ENCODE results near the gene BTBD1.

Gene BTBD1

GRCh38 chr15:82970078-82970686 is 96.9 kb downstream of the BTBD1 start:
- Mint-ChIP-seq H3K4me3 (no peak overlapping the region), H3K4me1 (peaks cover 6% of the 10 kb centered on the region), H3K27ac (ENCODE audit: low read depth) (no peak overlapping the region), H3K27me3 (no peaks in the 10 kb centered on the region), H3K9me3 (no peaks in the 10 kb centered on the region), H3K36me3 (ENCODE audit: insufficient read depth) (no peaks in the 10 kb centered on the region)
- ATAC-seq (replicated peaks; ENCODE audit: extremely low read depth, poor library complexity, severe bottlenecking) (no peak), DNase-seq (ENCODE audit: low spot score in 2 of 2) (no peak)

GRCh38 chr15:82969353-82969752 is 97.7 kb downstream of the BTBD1 start:
- H3K4me1 Mint-ChIP-seq: peaks cover 6% of the 10 kb centered on the region
- no peaks in the 10 kb centered on the region for H3K27me3 Mint-ChIP-seq
- ATAC-seq (replicated peaks; ENCODE audit: extremely low read depth, poor library complexity, severe bottlenecking): no peak
- H3K4me3 Mint-ChIP-seq: no peak overlapping the region
- no peaks in the 10 kb centered on the region for H3K9me3 Mint-ChIP-seq
- no peaks in the 10 kb centered on the region for H3K36me3 Mint-ChIP-seq (ENCODE audit: insufficient read depth)
- H3K27ac Mint-ChIP-seq (ENCODE audit: low read depth): no peak overlapping the region
- DNase-seq (ENCODE audit: low spot score in 2 of 2): no peak

GRCh38 chr15:82968066-82968465 is 99.0 kb downstream of the BTBD1 start:
- no peak overlapping the region for H3K4me3 Mint-ChIP-seq
- DNase-seq (ENCODE audit: low spot score in 2 of 2) (no peak), ATAC-seq (replicated peaks; ENCODE audit: extremely low read depth, poor library complexity, severe bottlenecking) (no peak)
- H3K27me3 Mint-ChIP-seq: no peaks in the 10 kb centered on the region
- no peaks in the 10 kb centered on the region for H3K36me3 Mint-ChIP-seq (ENCODE audit: insufficient read depth)
- H3K9me3 Mint-ChIP-seq: no peaks in the 10 kb centered on the region
- no peak overlapping the region for H3K27ac Mint-ChIP-seq (ENCODE audit: low read depth)
- H3K4me1 Mint-ChIP-seq: peaks cover 6% of the 10 kb centered on the region

GRCh38 chr15:82966671-82967071 is 100.4 kb downstream of the BTBD1 start:
- Mint-ChIP-seq H3K9me3 (no peaks in the 10 kb centered on the region), H3K4me3 (no peak overlapping the region), H3K36me3 (ENCODE audit: insufficient read depth) (no peaks in the 10 kb centered on the region), H3K4me1 (peaks cover 6% of the 10 kb centered on the region), H3K27ac (ENCODE audit: low read depth) (no peak overlapping the region), H3K27me3 (no peaks in the 10 kb centered on the region)
- DNase-seq (ENCODE audit: low spot score in 2 of 2) (no peak), ATAC-seq (replicated peaks; ENCODE audit: extremely low read depth, poor library complexity, severe bottlenecking) (no peak)
